ENCODE measurements around the gene SYNPO2L.

The SYNPO2L gene

DNA sequence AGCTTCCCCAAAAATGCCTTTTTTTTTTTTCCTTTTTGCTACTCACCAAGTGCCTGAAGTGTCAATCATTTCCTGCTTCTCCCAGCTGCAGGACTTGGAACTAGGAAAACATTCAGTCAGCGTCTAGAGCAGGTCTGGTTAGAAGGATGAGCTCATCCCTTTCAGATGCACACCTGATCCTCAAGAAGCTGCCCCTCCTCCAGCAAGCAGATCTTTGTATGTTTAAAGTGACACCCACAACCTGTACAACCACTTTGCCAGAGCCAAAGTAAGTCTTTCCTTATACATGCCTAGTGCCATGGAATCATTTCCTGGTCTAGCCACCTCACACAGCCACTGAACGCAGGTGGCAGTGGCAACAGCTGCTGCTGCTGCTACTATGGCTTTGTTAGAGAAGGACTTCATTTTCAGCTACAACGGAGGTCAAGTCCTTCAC, 54.3 kb downstream of the SYNPO2L start:
- H3K27ac Mint-ChIP-seq, result no peak overlapping the region
- no peak overlapping the region for H3K4me3 Mint-ChIP-seq
- ATAC-seq (no peak), DNase-seq (no peak)
- no peaks in the 10 kb centered on the region for H3K9me3 Mint-ChIP-seq
- H3K27me3 Mint-ChIP-seq, result no peaks in the 10 kb centered on the region
- no peaks in the 10 kb centered on the region for H3K4me1 Mint-ChIP-seq

GRCh38 chr10:73597346-73597745, 58.5 kb downstream of the SYNPO2L start:
- DNase-seq (no peak), ATAC-seq (no peak)
- Mint-ChIP-seq H3K9me3 (no peaks in the 10 kb centered on the region), H3K4me1 (peaks cover 7% of the 10 kb centered on the region), H3K4me3 (no peak overlapping the region), H3K27me3 (no peaks in the 10 kb centered on the region), H3K27ac (no peak overlapping the region)
